Measurements from ENCODE around the gene MED26.
A peak's percentile ranks its signal among the peaks of the same experiment; 100 is the strongest.
"Not testable (repeated sequence)": the region's sequence is repeated elsewhere in the genome, so short reads cannot be mapped to it uniquely, and the experiment has no call there.

The MED26 gene

DNA sequence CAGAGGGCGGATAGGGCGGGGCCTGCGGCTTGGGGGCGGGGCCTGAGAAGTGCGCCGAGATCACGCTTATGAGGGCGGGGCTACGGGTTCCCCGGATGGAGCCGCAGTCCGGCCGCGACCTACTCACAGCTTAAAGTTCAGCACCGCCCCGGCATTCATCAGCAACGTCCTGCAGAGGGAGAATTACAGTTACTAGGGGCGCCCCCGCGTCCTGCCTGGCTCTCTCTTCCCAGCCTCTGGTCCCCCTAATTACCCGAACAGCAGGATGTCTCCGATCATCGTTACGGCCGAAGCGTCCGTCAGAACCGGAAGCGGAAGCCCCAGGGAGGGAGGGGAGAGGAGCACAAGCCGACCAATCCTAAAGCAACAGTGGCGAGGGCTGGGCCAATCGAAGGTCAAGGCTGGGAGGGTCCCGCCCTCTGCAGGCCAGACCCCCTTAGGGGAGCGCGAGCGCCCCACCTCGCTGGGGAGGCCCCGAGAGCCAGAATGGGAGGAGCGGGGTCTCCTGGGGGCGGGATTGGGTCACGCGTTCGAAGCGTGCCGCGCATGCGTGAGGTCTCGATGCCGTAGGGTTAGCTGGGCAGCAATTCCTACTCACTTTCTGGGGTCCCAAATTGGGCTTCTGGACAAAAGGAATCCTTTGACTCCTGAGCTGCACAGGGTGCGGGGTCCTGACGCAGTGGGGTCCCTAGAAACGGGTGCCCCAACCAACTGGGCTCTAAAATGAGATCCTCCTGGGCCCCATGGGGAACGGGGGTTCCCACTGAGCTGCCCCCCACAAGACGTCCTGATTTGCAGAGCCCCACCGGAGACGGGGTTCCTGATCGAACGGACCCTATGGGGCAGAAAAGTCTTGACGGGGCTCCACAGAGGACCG lies 32.1 kb upstream of the MED26 start, which contains the start of gene SMIM7:
SMIM7 (minus strand) TSS at position 313 of the 877 bp plus-strand sequence; CDS start at position 279, 34 bp downstream.
- DNase-seq (ENCODE audit: low spot score in 2 of 2), result peak; percentile 95 to 99
- Mint-ChIP-seq H3K4me1 (peaks cover 44% of the 10 kb centered on the region), H3K4me3 (peak within 1 kb of the TSS; percentile 98)

DNA sequence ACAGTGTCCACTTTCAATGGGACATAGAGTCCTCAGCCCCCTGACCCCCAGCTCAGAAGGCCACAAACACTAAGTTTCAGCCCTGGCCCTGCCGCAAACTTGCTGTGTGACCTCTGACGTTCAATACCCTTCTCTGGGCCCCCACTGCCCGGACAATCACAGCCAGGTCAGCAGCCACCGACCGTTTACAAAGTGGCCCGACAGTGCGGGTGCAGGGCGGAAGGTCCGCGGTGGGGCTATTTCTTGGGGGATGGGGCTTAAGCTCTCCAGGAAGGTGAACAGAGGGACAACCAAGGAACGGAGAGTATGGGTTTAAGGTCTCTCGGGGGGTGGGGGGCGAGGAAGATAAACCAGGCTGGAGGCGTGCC lies 31.4 kb upstream of the MED26 start:
- no peak for DNase-seq (ENCODE audit: low spot score in 2 of 2)
- Mint-ChIP-seq H3K27me3 (no peaks in the 10 kb centered on the region), H3K4me1 (peaks cover 44% of the 10 kb centered on the region), H3K36me3 (ENCODE audit: insufficient read depth) (peaks cover 41% of the 10 kb centered on the region), H3K27ac (ENCODE audit: low read depth) (peak overlapping the region; percentile 94), H3K4me3 (peak overlapping the region; percentile 98), H3K9me3 (no peaks in the 10 kb centered on the region)
- ATAC-seq (replicated peaks; ENCODE audit: extremely low read depth, poor library complexity, severe bottlenecking), result no peak

More for the DNA sequence above, 32.1 kb upstream of the MED26 start, which contains the start of gene SMIM7:
- H3K27ac Mint-ChIP-seq (ENCODE audit: low read depth), result peak within 1 kb of the TSS; percentile 94
- no peaks in the 10 kb centered on the region for H3K9me3 Mint-ChIP-seq
- H3K36me3 Mint-ChIP-seq (ENCODE audit: insufficient read depth), result peaks cover 35% of the 10 kb centered on the region
- H3K27me3 Mint-ChIP-seq, result no peaks in the 10 kb centered on the region
- peak; percentile 99 for ATAC-seq (replicated peaks; ENCODE audit: extremely low read depth, poor library complexity, severe bottlenecking)

DNA sequence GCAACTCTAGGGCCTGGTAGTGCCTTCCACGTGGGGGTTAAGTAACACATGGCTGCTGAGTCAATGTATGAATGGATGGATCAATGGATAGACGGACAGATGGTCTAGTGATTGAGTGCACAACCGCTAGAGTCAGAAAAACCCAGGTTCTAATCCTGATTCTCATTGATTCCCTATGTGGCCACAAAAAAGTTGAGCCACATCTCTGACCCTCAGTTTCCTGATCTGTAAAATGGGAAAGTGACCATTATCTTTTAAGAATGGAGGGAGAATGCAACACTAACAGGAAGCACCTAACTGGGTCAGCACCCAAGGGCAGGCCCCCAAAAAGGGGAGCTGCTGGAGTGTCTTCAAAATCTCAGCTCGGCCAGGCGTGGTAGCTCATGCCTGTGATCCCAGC lies 29.4 kb upstream of the MED26 start:
- Mint-ChIP-seq H3K4me1 (peaks cover 41% of the 10 kb centered on the region), H3K27ac (ENCODE audit: low read depth) (no peak overlapping the region), H3K4me3 (no peak overlapping the region), H3K27me3 (no peaks in the 10 kb centered on the region), H3K36me3 (ENCODE audit: insufficient read depth) (peaks cover 56% of the 10 kb centered on the region), H3K9me3 (no peaks in the 10 kb centered on the region)
- ATAC-seq (replicated peaks; ENCODE audit: extremely low read depth, poor library complexity, severe bottlenecking), result no peak
- DNase-seq (ENCODE audit: low spot score in 2 of 2), result no peak

DNA sequence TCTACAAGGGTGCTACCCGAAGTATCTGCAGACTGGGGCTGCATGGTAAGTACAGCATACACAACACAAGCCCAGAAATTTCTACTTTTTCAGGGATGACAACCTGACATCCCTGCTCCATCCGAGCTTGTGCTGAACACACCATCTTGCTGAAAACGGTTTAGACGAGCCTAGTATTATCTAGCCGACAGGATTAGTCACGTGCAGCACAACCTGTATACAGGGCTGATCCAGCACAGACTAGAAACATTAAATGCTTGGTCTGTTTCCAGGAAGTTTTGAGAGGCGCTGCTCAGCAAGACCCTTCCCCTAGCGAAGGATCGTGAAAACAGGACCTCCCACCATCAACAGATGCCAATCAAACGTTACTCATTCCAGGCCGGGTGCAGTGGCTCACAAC lies 27.7 kb upstream of the MED26 start:
- DNase-seq (ENCODE audit: low spot score in 2 of 2), result no peak
- Mint-ChIP-seq H3K9me3 (no peaks in the 10 kb centered on the region), H3K36me3 (ENCODE audit: insufficient read depth) (peaks cover 71% of the 10 kb centered on the region), H3K27me3 (no peaks in the 10 kb centered on the region), H3K4me1 (peaks cover 40% of the 10 kb centered on the region), H3K27ac (ENCODE audit: low read depth) (no peak overlapping the region), H3K4me3 (no peak overlapping the region)
- ATAC-seq (replicated peaks; ENCODE audit: extremely low read depth, poor library complexity, severe bottlenecking), result no peak

DNA sequence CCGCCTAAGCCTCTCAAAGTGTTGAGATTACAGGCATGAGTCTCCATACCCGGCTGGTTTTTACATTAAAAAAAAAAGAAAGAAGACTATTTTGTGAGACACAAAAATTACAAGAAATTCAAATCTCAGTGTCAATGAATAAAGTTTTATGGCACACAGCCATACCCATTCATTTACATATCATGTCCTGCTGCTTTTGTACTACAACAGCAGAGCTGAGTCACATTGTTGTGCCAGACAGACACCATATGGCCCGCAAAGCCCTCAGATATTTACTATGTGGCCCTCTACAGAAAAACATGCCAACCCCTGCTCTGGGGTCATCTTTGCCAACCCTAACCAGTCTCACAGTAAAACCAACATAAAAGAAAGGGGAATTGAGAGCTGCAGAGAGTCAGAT lies 26.6 kb upstream of the MED26 start:
- peaks cover 74% of the 10 kb centered on the region for H3K36me3 Mint-ChIP-seq (ENCODE audit: insufficient read depth)
- no peak for ATAC-seq (replicated peaks; ENCODE audit: extremely low read depth, poor library complexity, severe bottlenecking)
- no peak for DNase-seq (ENCODE audit: low spot score in 2 of 2)

DNA sequence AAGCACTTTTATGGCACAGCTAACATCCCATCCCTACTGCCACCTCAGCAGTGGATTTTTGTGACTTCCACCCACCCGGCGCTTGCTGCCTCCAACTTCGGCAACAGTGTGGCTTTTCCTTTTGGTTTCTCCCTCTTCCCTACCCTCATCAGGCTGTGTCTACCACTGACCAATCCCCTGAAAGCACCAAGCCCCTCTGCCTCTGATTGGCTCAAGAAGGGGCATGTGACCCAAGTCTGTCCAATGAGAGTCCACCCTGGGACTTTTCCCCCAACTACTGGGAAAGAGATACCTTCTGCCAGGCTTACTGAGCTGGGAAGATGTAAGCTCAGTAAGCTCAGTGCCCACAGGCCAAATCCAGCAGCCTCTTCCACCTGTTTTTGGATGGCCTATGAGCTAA lies 26.1 kb upstream of the MED26 start:
- Mint-ChIP-seq H3K9me3 (no peaks in the 10 kb centered on the region), H3K4me3 (no peak overlapping the region), H3K4me1 (peaks cover 46% of the 10 kb centered on the region), H3K27ac (ENCODE audit: low read depth) (no peak overlapping the region), H3K36me3 (ENCODE audit: insufficient read depth) (peaks cover 76% of the 10 kb centered on the region), H3K27me3 (no peaks in the 10 kb centered on the region)
- no peak for DNase-seq (ENCODE audit: low spot score in 2 of 2)
- ATAC-seq (replicated peaks; ENCODE audit: extremely low read depth, poor library complexity, severe bottlenecking), result no peak

More for the DNA sequence above, 26.6 kb upstream of the MED26 start:
- Mint-ChIP-seq H3K27ac (ENCODE audit: low read depth) (no peak overlapping the region), H3K4me3 (no peak overlapping the region), H3K27me3 (no peaks in the 10 kb centered on the region), H3K9me3 (no peaks in the 10 kb centered on the region), H3K4me1 (peaks cover 47% of the 10 kb centered on the region)

DNA sequence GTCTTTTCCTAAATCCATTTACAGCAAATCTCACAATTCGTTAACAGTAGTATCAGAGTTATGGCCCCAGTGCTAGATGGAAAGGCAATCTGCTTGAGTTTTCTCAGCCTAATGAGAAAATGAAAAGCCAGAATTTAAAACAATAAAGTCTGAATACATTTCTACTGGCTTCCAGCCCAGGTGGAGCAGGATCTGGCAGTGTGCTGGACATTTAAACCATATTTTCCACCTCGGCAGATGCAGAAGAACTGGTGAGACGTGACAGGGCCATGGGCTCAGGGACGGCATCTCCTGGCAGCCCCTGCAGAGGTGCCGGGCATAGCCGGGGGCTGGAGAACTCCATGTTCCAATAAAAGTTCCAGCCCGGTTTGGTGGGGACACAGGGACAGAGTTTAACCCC lies 24.9 kb upstream of the MED26 start:
- Mint-ChIP-seq H3K36me3 (ENCODE audit: insufficient read depth) (peaks cover 68% of the 10 kb centered on the region), H3K27ac (ENCODE audit: low read depth) (peak overlapping the region; percentile 10), H3K4me3 (no peak overlapping the region), H3K4me1 (peaks cover 35% of the 10 kb centered on the region), H3K9me3 (no peaks in the 10 kb centered on the region), H3K27me3 (no peaks in the 10 kb centered on the region)
- DNase-seq (ENCODE audit: low spot score in 2 of 2) (no peak), ATAC-seq (replicated peaks; ENCODE audit: extremely low read depth, poor library complexity, severe bottlenecking) (no peak)

DNA sequence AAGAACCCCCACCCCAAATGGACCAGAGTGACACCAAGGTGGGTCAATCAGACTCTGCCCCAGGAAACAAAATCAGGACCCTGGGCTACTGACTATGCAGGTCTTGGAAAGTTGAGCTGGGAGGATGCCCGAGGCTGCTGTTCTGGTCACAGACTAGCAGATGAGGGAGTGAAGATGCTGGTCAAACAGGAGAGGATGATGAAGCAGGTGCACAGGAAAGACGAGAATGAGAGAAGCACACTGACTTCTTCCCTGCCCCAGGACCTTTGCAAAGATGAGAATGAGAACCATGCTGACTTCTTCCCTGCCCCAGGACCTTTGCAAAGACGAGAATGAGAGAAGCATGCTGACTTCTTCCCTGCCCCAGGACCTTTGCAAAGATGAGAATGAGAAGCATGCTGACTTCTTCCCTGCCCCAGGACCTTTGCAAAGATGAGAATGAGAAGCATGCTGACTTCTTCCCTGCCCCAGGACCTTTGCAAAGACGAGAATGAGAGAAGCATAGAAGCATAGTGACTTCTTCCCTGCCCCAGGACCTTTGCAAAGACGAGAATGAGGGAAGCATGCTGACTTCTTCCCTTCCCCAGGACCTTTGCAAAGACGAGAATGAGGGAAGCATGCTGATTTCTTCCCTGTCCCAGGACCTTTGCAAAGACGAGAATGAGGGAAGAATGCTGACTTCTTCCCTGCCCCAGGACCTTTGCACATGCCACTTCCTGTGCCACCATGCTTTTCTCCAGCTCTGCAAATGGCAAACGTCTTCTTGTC lies 23.6 kb upstream of the MED26 start:
- not testable (repeated sequence) for H3K27me3 Mint-ChIP-seq; ATAC-seq (replicated peaks; ENCODE audit: extremely low read depth, poor library complexity, severe bottlenecking); H3K9me3 Mint-ChIP-seq; H3K4me3 Mint-ChIP-seq; DNase-seq (ENCODE audit: low spot score in 2 of 2)
- peaks cover 73% of the 10 kb centered on the region for H3K36me3 Mint-ChIP-seq (ENCODE audit: insufficient read depth)
- peak overlapping the region; percentile 13 for H3K27ac Mint-ChIP-seq (ENCODE audit: low read depth)
- H3K4me1 Mint-ChIP-seq, result peaks cover 26% of the 10 kb centered on the region

DNA sequence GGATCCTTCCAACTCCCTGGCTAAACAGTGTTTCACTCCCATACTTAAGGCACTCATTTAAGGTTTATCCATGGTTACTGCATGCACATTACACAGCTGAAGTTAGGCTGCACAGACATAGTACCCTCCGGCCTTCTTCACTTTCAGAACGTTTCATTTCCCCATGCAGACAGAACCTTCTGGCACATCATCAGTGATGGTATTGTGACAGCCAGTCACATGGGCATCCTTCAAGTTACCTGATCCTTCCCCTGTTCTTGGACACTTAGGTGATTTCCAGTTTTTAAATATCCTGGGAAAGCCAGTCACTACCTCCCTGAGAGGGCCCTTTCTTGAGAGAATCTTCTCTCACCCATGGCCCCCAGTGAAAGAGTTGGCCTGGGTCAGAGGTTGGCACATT lies 22.8 kb upstream of the MED26 start:
- H3K4me1 Mint-ChIP-seq, result peaks cover 20% of the 10 kb centered on the region
- no peaks in the 10 kb centered on the region for H3K9me3 Mint-ChIP-seq
- peaks cover 72% of the 10 kb centered on the region for H3K36me3 Mint-ChIP-seq (ENCODE audit: insufficient read depth)
- H3K4me3 Mint-ChIP-seq, result no peak overlapping the region
- no peak for ATAC-seq (replicated peaks; ENCODE audit: extremely low read depth, poor library complexity, severe bottlenecking)
- no peaks in the 10 kb centered on the region for H3K27me3 Mint-ChIP-seq
- no peak for DNase-seq (ENCODE audit: low spot score in 2 of 2)
- no peak overlapping the region for H3K27ac Mint-ChIP-seq (ENCODE audit: low read depth)

DNA sequence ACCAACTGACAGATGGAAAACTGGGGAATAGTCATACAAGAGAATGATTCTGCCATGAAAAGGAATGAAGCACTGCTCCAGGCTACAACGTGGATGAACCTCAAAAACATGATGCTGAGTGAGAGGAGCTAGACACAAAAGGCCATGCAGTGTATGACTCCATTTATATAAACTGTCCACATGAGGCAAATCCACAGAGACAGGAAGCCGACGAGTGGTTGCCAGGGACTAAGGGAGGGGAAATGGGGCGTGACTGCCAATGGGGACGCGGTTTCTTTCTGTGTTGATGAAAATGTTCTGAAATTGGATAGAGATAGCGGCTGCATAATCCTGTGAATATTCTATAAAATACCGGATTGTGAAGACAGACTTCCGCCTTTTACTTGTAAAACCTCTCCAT lies 21.7 kb upstream of the MED26 start:
- Mint-ChIP-seq H3K4me3 (no peak overlapping the region), H3K9me3 (no peaks in the 10 kb centered on the region), H3K27ac (ENCODE audit: low read depth) (no peak overlapping the region), H3K36me3 (ENCODE audit: insufficient read depth) (peaks cover 74% of the 10 kb centered on the region), H3K4me1 (peaks cover 20% of the 10 kb centered on the region), H3K27me3 (no peaks in the 10 kb centered on the region)
- ATAC-seq (replicated peaks; ENCODE audit: extremely low read depth, poor library complexity, severe bottlenecking) (no peak), DNase-seq (ENCODE audit: low spot score in 2 of 2) (no peak)

DNA sequence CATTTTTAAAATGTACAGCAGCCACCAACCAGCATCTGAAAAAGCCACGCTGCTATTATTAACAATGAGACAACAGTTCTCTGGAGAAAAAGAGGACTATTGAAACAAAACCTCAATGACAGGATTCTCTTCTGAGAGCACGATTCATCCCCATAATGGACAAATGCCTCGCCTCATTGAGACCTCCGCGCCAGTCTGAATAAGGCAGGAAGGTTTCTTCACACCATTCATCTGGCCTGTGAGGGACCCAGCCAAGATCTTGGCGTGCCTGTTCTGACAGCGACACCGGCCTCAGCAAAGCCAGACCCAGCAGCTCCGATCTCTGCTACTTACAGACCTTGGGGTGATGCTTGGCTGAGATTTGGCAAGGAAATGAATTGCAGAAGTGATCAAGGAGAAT lies 17.1 kb upstream of the MED26 start:
- DNase-seq (ENCODE audit: low spot score in 2 of 2) (no peak), ATAC-seq (replicated peaks; ENCODE audit: extremely low read depth, poor library complexity, severe bottlenecking) (no peak)
- H3K4me1 Mint-ChIP-seq, result peaks cover 14% of the 10 kb centered on the region
- no peaks in the 10 kb centered on the region for H3K9me3 Mint-ChIP-seq
- no peaks in the 10 kb centered on the region for H3K27me3 Mint-ChIP-seq
- H3K27ac Mint-ChIP-seq (ENCODE audit: low read depth), result no peak overlapping the region
- H3K4me3 Mint-ChIP-seq, result no peak overlapping the region
- H3K36me3 Mint-ChIP-seq (ENCODE audit: insufficient read depth), result peaks cover 76% of the 10 kb centered on the region

DNA sequence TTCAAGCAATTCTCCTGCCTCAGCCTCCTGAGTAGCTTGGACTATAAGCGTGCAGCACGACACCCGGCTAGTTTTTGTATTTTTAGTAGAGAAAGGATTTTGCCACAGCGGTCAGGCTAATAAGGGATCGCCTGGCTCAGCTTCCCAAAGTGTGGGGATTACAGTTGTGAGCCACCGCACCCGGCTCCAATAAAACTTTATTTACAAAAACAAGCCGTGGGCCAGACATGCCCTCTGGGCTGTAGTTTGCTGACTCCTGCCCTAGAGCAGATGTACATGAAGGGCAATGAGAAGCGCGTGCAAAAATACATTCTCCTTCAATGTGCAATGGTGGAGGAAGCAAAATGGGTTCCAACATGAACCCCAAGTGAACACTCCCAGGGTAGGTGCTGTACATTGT lies 13.7 kb upstream of the MED26 start:
- no peaks in the 10 kb centered on the region for H3K27me3 Mint-ChIP-seq
- H3K4me3 Mint-ChIP-seq, result no peak overlapping the region
- H3K9me3 Mint-ChIP-seq, result no peaks in the 10 kb centered on the region
- no peak for DNase-seq (ENCODE audit: low spot score in 2 of 2)
- no peak overlapping the region for H3K27ac Mint-ChIP-seq (ENCODE audit: low read depth)
- ATAC-seq (replicated peaks; ENCODE audit: extremely low read depth, poor library complexity, severe bottlenecking), result no peak
- H3K4me1 Mint-ChIP-seq, result peaks cover 6% of the 10 kb centered on the region
- peaks cover 73% of the 10 kb centered on the region for H3K36me3 Mint-ChIP-seq (ENCODE audit: insufficient read depth)

DNA sequence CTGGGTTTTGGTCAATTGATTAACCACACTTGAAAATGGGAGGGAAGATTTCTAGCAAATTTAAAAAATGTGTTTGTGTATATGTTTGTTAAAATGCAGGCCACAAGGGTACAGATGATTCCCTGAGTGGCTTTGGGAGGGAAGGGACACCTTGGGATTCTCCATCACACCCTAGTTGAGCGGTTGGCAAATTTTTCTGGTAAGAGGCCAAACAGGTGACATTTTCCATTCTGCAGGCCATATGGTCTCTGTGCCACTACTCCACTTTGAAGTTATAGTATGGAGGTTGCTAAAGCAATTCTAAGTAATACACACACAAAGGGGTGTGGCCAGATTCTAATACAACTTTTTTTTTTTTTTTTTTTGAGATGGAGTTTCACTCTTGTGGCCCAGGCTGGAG lies 12.9 kb upstream of the MED26 start:
- no peak for ATAC-seq (replicated peaks; ENCODE audit: extremely low read depth, poor library complexity, severe bottlenecking)
- Mint-ChIP-seq H3K9me3 (no peaks in the 10 kb centered on the region), H3K27me3 (no peaks in the 10 kb centered on the region), H3K27ac (ENCODE audit: low read depth) (peak overlapping the region; percentile 75), H3K36me3 (ENCODE audit: insufficient read depth) (peaks cover 69% of the 10 kb centered on the region), H3K4me1 (peaks cover 8% of the 10 kb centered on the region), H3K4me3 (no peak overlapping the region)
- DNase-seq (ENCODE audit: low spot score in 2 of 2), result no peak

All from central memory CD8-positive, alpha-beta T cell (primary cell).